Right lobe of liver (tissue), 4 donors: ENCODE results near the gene ADAMTSL5.

Source experiments
- POLR2A ChIP-seq: fragments of 450-650 bp; IDR thresholded peaks from one replicate; pipeline ENCODE4 v1.6.1; 2017; ENCODE audit warnings: antibody characterized with exemption, mild to moderate bottlenecking
- TF ChIP-seq, protein P1 (sequence below), 4 donors: fragments of 200-600 bp in 3 of 4; fragments of 450-650 bp in 1 of 4; IDR thresholded peaks; one replicate each; pipeline versions ENCODE4 v1.5.1 to v1.8.0; 2016 to 2022; ENCODE audit warnings: antibody characterized with exemption in 4 of 4, mild to moderate bottlenecking in 2 of 4
- donor health status: DM: no; HTN: no; CAD: no.
- donor health status: DM: no; HTN: no; CAD: no.
- donor health status: DM: no; HTN: yes; CAD: no.

DNA sequence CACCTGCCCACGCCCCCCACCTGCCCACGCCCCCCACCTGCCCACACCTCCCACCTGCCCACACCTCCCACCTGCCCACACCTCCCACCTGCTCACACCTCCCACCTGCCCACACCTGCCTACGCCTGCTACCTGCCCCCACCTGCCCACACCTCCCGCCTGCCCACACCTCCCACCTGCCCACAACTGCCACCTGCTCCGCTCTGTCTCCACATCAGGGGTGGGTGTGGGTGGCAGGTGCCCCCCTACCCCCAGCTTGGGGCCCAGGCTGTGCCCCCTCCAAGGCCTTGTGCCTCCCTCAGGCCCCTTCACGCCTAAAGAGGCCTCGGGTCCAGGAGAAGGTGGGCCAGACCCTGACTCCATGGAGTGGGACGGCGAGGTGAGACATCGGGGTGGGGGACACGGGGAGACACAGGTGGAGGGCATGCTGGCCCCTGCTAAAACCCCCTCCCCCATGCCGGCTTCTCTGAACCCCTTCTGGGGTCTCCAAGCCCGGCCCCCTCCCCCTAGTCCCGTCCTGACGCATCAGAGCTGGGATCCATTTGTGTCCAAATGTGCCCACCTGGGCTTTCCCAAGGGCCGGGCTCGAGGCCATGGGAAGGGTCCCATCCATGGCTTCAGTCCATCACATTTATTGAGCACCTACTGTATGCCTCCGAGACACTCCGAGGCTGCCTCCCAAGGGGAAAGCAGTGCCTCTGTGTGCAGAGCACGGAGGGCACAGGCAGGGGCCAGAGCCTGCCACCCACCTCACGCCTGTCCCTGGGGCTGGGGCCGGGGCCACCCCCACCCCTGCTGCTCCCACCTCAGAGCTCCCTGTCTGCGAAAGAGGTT is 16.0 kb upstream of the ADAMTSL5 start:
- TF ChIP-seq, protein P1, sequence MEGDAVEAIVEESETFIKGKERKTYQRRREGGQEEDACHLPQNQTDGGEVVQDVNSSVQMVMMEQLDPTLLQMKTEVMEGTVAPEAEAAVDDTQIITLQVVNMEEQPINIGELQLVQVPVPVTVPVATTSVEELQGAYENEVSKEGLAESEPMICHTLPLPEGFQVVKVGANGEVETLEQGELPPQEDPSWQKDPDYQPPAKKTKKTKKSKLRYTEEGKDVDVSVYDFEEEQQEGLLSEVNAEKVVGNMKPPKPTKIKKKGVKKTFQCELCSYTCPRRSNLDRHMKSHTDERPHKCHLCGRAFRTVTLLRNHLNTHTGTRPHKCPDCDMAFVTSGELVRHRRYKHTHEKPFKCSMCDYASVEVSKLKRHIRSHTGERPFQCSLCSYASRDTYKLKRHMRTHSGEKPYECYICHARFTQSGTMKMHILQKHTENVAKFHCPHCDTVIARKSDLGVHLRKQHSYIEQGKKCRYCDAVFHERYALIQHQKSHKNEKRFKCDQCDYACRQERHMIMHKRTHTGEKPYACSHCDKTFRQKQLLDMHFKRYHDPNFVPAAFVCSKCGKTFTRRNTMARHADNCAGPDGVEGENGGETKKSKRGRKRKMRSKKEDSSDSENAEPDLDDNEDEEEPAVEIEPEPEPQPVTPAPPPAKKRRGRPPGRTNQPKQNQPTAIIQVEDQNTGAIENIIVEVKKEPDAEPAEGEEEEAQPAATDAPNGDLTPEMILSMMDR (IDR thresholded peaks at IDR 0.05): no peak
- no peak for TF ChIP-seq POLR2A
